ENCODE measurements around the gene KRT73. TPM values are rescaled to one million over a fixed set of nuclear protein-coding genes. Genes with fewer than 3 reads are reported as not detected.

KRT73 gene
- total and polyA plus RNA-seq, 9 of the 15 experiments (the other 6 are each of a cell fraction or from before 2014, with no cell fraction given): 0.09 to 0.18 (median 0.13) TPM; not detected in 5

- no peak for DNase-seq (ENCODE audit: extremely low read depth in 1 of 4, low spot score in 3 of 4)
Observed at GRCh38 chr12:52575256-52575655, 43.1 kb downstream of the KRT73 start.

DNA sequence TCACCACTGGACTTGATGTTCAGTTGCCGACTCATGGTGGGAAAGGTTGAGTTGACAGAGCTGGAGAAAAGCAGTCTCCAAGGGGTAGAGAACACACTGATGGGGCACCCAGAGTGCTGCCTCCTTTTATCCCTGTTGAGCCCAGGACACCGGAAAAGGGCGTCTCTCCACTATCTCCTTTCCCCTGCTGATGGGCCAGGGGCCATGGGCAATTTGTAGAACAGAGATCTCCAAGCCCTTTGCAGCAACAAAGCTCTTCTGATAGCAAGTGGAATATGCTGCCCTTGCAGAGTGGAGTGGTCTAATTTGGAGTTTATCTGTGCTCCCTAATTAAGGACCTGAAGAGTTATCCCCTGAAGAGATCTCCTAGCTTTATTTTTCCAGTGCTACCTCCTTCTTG is 44.6 kb downstream of the KRT73 start, which contains the start of gene KRT74:
KRT74 (minus strand) TSS at position 101 of the 400 bp plus-strand sequence; CDS start at position 35, 66 bp downstream.
- ATAC-seq: no peak
- H3K9ac ChIP-seq (ENCODE audit: insufficient read depth in 1 of 2, low read depth in 2 of 2, low read length in 2 of 2): no peak within 1 kb of the TSS
- peaks cover 22% of the 10 kb centered on the region; the same call in 1 of the 2 replicates for H4K20me1 ChIP-seq (replicated peaks; ENCODE audit: control insufficient read depth, insufficient read depth, low read length)
- no peak within 1 kb of the TSS for H2AFZ ChIP-seq (ENCODE audit: low read depth, low read length)
- 0% methylated on average over 3 of the region's 3 CpGs for WGBS (ENCODE audit: insufficient coverage, low coverage, missing lambda C conversion rate)
- no peaks in the 10 kb centered on the region for H3K9me1 ChIP-seq (ENCODE audit: control insufficient read depth, insufficient read depth, low read length)
- TF ChIP-seq MCM2 (IDR thresholded peaks at IDR 0.05; ENCODE audit: low read depth) (no peak), ZFP1 (CRISPR knock-in tag; IDR thresholded peaks at IDR 0.05) (no peak), SRF (CRISPR knock-in tag; IDR thresholded peaks at IDR 0.05) (no peak), ZNF24 (IDR thresholded peaks at IDR 0.05) (no peak), NFIC (IDR thresholded peaks at IDR 0.05) (no peak), TGIF2 (CRISPR knock-in tag; IDR thresholded peaks at IDR 0.05) (no peak), RBM14 (IDR thresholded peaks at IDR 0.05; ENCODE audit: borderline replicate concordance, insufficient read depth, low read depth, low read length) (no peak), CBX3 (IDR thresholded peaks at IDR 0.05; ENCODE audit: borderline replicate concordance in 1 of 2, low read length in 2 of 2) (no peak), TBL1XR1 (IDR thresholded peaks at IDR 0.05; ENCODE audit: low read length in 2 of 2) (no peak), ZNF445 (CRISPR knock-in tag; IDR thresholded peaks at IDR 0.05; ENCODE audit: low read depth) (no peak), HMG20B (CRISPR knock-in tag; IDR thresholded peaks at IDR 0.05) (no peak), ZNF174 (CRISPR knock-in tag; IDR thresholded peaks at IDR 0.05) (no peak), SAFB2 (IDR thresholded peaks at IDR 0.05; ENCODE audit: borderline replicate concordance, low read depth, low read length, severe bottlenecking) (no peak)
- TF ChIP-seq, protein P1, sequence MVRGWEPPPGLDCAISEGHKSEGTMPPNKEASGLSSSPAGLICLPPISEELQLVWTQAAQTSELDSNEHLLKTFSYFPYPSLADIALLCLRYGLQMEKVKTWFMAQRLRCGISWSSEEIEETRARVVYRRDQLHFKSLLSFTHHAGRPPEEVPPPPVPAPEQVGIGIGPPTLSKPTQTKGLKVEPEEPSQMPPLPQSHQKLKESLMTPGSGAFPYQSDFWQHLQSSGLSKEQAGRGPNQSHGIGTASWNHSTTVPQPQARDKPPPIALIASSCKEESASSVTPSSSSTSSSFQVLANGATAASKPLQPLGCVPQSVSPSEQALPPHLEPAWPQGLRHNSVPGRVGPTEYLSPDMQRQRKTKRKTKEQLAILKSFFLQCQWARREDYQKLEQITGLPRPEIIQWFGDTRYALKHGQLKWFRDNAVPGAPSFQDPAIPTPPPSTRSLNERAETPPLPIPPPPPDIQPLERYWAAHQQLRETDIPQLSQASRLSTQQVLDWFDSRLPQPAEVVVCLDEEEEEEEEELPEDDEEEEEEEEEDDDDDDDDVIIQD (CRISPR knock-in tag; IDR thresholded peaks at IDR 0.05): no peak
- no peaks in the 10 kb centered on the region for H3K9me3 ChIP-seq (replicated peaks; ENCODE audit: control insufficient read depth, insufficient read depth, low read depth, low read length)
- no peaks in the 10 kb centered on the region for H3K36me3 ChIP-seq (ENCODE audit: control insufficient read depth, insufficient read depth, low read length)
- POLR2A ChIA-PET: interaction anchor here (1.4 kb wide), 1 partner anchor 300 kb away, joined by 8 read pairs; no protein-coding TSS in a partner anchor
- intact Hi-C loops (cut with micrococcal nuclease) (no loop called here), in situ Hi-C loops (cut with MboI) (no loop called here)
- H3K4me3 ChIP-seq: no peak within 1 kb of the TSS
- DNase-seq (ENCODE audit: extremely low read depth in 1 of 4, low spot score in 3 of 4): no peak
- no peak within 1 kb of the TSS for H3K4me2 ChIP-seq (ENCODE audit: insufficient read depth, low read length)
- BruUV-seq (replicated peaks): no TSS peak
- CTCF ChIA-PET (ENCODE audit: low intra/inter-chr PET ratio): no interaction called here
- FAIRE-seq: no peak
- no peak within 1 kb of the TSS for H3K27ac ChIP-seq (ENCODE audit: extremely low read depth, low read depth, low read length)
- no peaks in the 10 kb centered on the region for H3K79me2 ChIP-seq (ENCODE audit: control insufficient read depth, insufficient read depth, low read length)
- peaks cover 0 to 3% of the 10 kb centered on the region in 2 experiments; a peak in 1 of 5 replicates for H3K4me1 ChIP-seq (replicated peaks in 1 of 2; ENCODE audit: control insufficient read depth in 2 of 2, insufficient read depth in 2 of 2, low read length in 2 of 2)
- peaks cover 39 to 79% of the 10 kb centered on the region in 2 experiments for H3K27me3 ChIP-seq (ENCODE audit: control insufficient read depth in 2 of 2, insufficient read depth in 2 of 2, low read length in 2 of 2)

More at GRCh38 chr12:52575256-52575655, 43.1 kb downstream of the KRT73 start:
- H3K9me1 ChIP-seq (ENCODE audit: control insufficient read depth, insufficient read depth, low read length): no peaks in the 10 kb centered on the region
- no peak overlapping the region for H2AFZ ChIP-seq (ENCODE audit: low read depth, low read length)
- BruUV-seq (replicated peaks): no TSS peak
- H3K9me3 ChIP-seq (replicated peaks; ENCODE audit: control insufficient read depth, insufficient read depth, low read depth, low read length): no peaks in the 10 kb centered on the region
- intact Hi-C loops (cut with micrococcal nuclease) (no loop called here), in situ Hi-C loops (cut with MboI) (no loop called here)
- H3K4me1 ChIP-seq (replicated peaks in 1 of 2; ENCODE audit: control insufficient read depth in 2 of 2, insufficient read depth in 2 of 2, low read length in 2 of 2): peaks cover 0 to 3% of the 10 kb centered on the region in 2 experiments; a peak in 1 of 5 replicates
- no peaks in the 10 kb centered on the region for H3K79me2 ChIP-seq (ENCODE audit: control insufficient read depth, insufficient read depth, low read length)
- ATAC-seq (no peak), FAIRE-seq (no peak)
- H3K4me3 ChIP-seq: no peak overlapping the region
- 0% methylated on average over 8 of the region's 9 CpGs for WGBS (ENCODE audit: insufficient coverage, low coverage, missing lambda C conversion rate)
- H3K4me2 ChIP-seq (ENCODE audit: insufficient read depth, low read length): no peak overlapping the region
- no peaks in the 10 kb centered on the region for H3K36me3 ChIP-seq (ENCODE audit: control insufficient read depth, insufficient read depth, low read length)
- TF ChIP-seq ZC3H4 (CRISPR knock-in tag; IDR thresholded peaks at IDR 0.05; ENCODE audit: borderline replicate concordance): no peak
- no peak for TF ChIP-seq PURB (CRISPR knock-in tag; IDR thresholded peaks at IDR 0.05; ENCODE audit: low read depth)
- H3K27ac ChIP-seq (ENCODE audit: extremely low read depth, low read depth, low read length): no peak overlapping the region
- H3K9ac ChIP-seq (ENCODE audit: insufficient read depth in 1 of 2, low read depth in 2 of 2, low read length in 2 of 2): no peak overlapping the region
- peaks cover 42 to 75% of the 10 kb centered on the region in 2 experiments for H3K27me3 ChIP-seq (ENCODE audit: control insufficient read depth in 2 of 2, insufficient read depth in 2 of 2, low read length in 2 of 2)
- ChIA-PET CTCF (ENCODE audit: low intra/inter-chr PET ratio) (no interaction called here), POLR2A (interaction anchor here (0.6 to 1.4 kb wide), 3 partner anchors 290 to 298 kb away, joined by 3 to 8 read pairs (median 3); no protein-coding TSS in a partner anchor)
- peaks cover 14% of the 10 kb centered on the region; the same call in 1 of the 2 replicates for H4K20me1 ChIP-seq (replicated peaks; ENCODE audit: control insufficient read depth, insufficient read depth, low read length)
